ENCODE data around the gene ACTL10. TPM values are rescaled to one million over a fixed set of nuclear protein-coding genes. Genes with fewer than 3 reads are reported as not detected.

Gene ACTL10
- total and polyA plus RNA-seq, 2 experiments from 2014 or later: 0.71 to 1.9 TPM

- TF ChIP-seq STAT1 (IDR thresholded peaks at IDR 0.05; ENCODE audit: unreplicated experiment) (no peak), CREB1 (CRISPR knock-in tag; IDR thresholded peaks at IDR 0.05; ENCODE audit: low read depth) (no peak), NANOG (IDR thresholded peaks at IDR 0.05; ENCODE audit: borderline replicate concordance) (no peak), CTCF (conservative IDR thresholded peaks at IDR 0.05; ENCODE audit: low read depth in 2 of 2) (no peak), ETS1 (IDR thresholded peaks at IDR 0.05) (no peak), EZH2 (IDR thresholded peaks at IDR 0.05; ENCODE audit: low read depth, unreplicated experiment) (no peak), ZNF114 (CRISPR knock-in tag; IDR thresholded peaks at IDR 0.05) (no peak)
- TF ChIP-seq, protein P1, sequence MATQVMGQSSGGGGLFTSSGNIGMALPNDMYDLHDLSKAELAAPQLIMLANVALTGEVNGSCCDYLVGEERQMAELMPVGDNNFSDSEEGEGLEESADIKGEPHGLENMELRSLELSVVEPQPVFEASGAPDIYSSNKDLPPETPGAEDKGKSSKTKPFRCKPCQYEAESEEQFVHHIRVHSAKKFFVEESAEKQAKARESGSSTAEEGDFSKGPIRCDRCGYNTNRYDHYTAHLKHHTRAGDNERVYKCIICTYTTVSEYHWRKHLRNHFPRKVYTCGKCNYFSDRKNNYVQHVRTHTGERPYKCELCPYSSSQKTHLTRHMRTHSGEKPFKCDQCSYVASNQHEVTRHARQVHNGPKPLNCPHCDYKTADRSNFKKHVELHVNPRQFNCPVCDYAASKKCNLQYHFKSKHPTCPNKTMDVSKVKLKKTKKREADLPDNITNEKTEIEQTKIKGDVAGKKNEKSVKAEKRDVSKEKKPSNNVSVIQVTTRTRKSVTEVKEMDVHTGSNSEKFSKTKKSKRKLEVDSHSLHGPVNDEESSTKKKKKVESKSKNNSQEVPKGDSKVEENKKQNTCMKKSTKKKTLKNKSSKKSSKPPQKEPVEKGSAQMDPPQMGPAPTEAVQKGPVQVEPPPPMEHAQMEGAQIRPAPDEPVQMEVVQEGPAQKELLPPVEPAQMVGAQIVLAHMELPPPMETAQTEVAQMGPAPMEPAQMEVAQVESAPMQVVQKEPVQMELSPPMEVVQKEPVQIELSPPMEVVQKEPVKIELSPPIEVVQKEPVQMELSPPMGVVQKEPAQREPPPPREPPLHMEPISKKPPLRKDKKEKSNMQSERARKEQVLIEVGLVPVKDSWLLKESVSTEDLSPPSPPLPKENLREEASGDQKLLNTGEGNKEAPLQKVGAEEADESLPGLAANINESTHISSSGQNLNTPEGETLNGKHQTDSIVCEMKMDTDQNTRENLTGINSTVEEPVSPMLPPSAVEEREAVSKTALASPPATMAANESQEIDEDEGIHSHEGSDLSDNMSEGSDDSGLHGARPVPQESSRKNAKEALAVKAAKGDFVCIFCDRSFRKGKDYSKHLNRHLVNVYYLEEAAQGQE (IDR thresholded peaks at IDR 0.05; ENCODE audit: unreplicated experiment): no peak
Observed at GRCh38 chr20:33710681-33711445, 44.1 kb downstream of the ACTL10 start (continued).

- H3K4me1 ChIP-seq (ENCODE audit: insufficient read depth): peaks cover 13% of the 10 kb centered on the region
- H3K4me2 ChIP-seq: no peak overlapping the region
- H3F3A ChIP-seq (replicated peaks; ENCODE audit: low read depth): 0 out of 2 replicates have a peak, but pooled peaks cover 3% of the 10 kb centered on the region
- Mint-ChIP-seq H3K9me3 (no peaks in the 10 kb centered on the region), H3K4me3 (no peak overlapping the region), H3K27ac (no peak overlapping the region; the same call in 1 of the 2 replicates), H3K36me3 (ENCODE audit: low read depth) (no peaks in the 10 kb centered on the region; the same call in 2 of the 3 replicates), H3K27me3 (ENCODE audit: insufficient read depth, low read depth, poor library complexity) (peaks cover 10% of the 10 kb centered on the region), H3K4me1 (peaks cover 16% of the 10 kb centered on the region)
- H2AFZ ChIP-seq: no peak overlapping the region
- H3K36me3 ChIP-seq (ENCODE audit: insufficient read depth): no peaks in the 10 kb centered on the region
- H3K79me2 ChIP-seq (replicated peaks; ENCODE audit: insufficient read depth): no peaks in the 10 kb centered on the region
- DNase-seq (ENCODE audit: low spot score): no peak
- H3K9me2 ChIP-seq (ENCODE audit: insufficient read depth): no peaks in the 10 kb centered on the region; the same call in 1 of the 2 replicates
- H3K27ac ChIP-seq (ENCODE audit: low read depth): peak overlapping the region; percentile 80; the same call in 1 of the 2 replicates
- ATAC-seq: no peak
- H3K27me3 ChIP-seq (ENCODE audit: insufficient read depth): no peaks in the 10 kb centered on the region
- H4K20me1 ChIP-seq (replicated peaks; ENCODE audit: insufficient read depth): no peaks in the 10 kb centered on the region
- no peak overlapping the region for H3K4me3 ChIP-seq
- TF ChIP-seq, protein P1 (IDR thresholded peaks at IDR 0.05; ENCODE audit: unreplicated experiment): no peak
- TF ChIP-seq JUNB (IDR thresholded peaks at IDR 0.05; ENCODE audit: unreplicated experiment): no peak
- TF ChIP-seq CREB1 (CRISPR knock-in tag; IDR thresholded peaks at IDR 0.05; ENCODE audit: low read depth): no peak
Observed at GRCh38 chr20:33711446-33711738, 44.6 kb downstream of the ACTL10 start.

All from GM23338 (cell line).